Lung (tissue), 12 donors: ENCODE results near the gene POLDIP3. TPM values are rescaled to one million over a fixed set of nuclear protein-coding genes. Genes with fewer than 3 reads are reported as not detected.
"Not testable (repeated sequence)": the region's sequence is repeated elsewhere in the genome, so short reads cannot be mapped to it uniquely, and the experiment has no call there.

ENCODE experiments used
- ATAC-seq: fragments of 200-7000 bp; cut with Tn5 transposase; one replicate; pipeline ENCODE4 v1.9.1; 2020; ENCODE audit warnings: moderate number of reproducible peaks; ENCODE audit not compliant: insufficient read depth, low FRiP score
- DNase-seq, 3 donors: peaks; one replicate each; pipeline ENCODE4 v3.0.0-alpha.2; 2013 to 2017
- H3K27ac ChIP-seq, 2 donors: one replicate each; pipeline ENCODE4 v1.5.1; 2013; ENCODE audit warnings: mild to moderate bottlenecking in 2 of 2, moderate library complexity in 2 of 2, control low read depth in 1 of 2, inconsistent platforms in 1 of 2, low read depth in 1 of 2, low read length in 1 of 2
- H3K27me3 ChIP-seq, 3 donors: one replicate each; pipeline ENCODE4 v1.5.1; 2013; ENCODE audit warnings: low read length in 2 of 3; ENCODE audit not compliant: control insufficient read depth in 3 of 3, insufficient read depth in 3 of 3
- H3K36me3 ChIP-seq, 4 donors: one replicate each; pipeline ENCODE4 v1.5.1; 2013; ENCODE audit warnings: low read length in 4 of 4, mild to moderate bottlenecking in 1 of 4, moderate library complexity in 1 of 4; ENCODE audit not compliant: control insufficient read depth in 4 of 4, insufficient read depth in 4 of 4
- H3K4me1 ChIP-seq, 5 donors: one replicate each; pipeline ENCODE4 v1.5.1; 2013; ENCODE audit warnings: low read length in 5 of 5, mild to moderate bottlenecking in 2 of 5, moderate library complexity in 1 of 5; ENCODE audit not compliant: control insufficient read depth in 5 of 5, insufficient read depth in 5 of 5
- H3K4me3 ChIP-seq: one replicate; pipeline ENCODE4 v1.5.1; 2013; ENCODE audit warnings: mild to moderate bottlenecking, control low read depth, moderate library complexity
- H3K9ac ChIP-seq, 2 donors: one replicate each; pipeline ENCODE4 v1.5.1; 2013; ENCODE audit warnings: low read length in 2 of 2, control low read depth in 1 of 2; ENCODE audit not compliant: insufficient read depth in 1 of 2
- H3K9me3 ChIP-seq, 4 donors: one replicate each; pipeline ENCODE4 v1.5.1; 2013; ENCODE audit warnings: low read length in 3 of 4, mild to moderate bottlenecking in 1 of 4, moderate library complexity in 1 of 4; ENCODE audit not compliant: control insufficient read depth in 4 of 4, insufficient read depth in 3 of 4
- WGBS, 2 donors: extraction: QIAGEN DNeasy Blood & Tissue Kit; methylation state at CpG; one replicate each; pipeline ENCODE4 v1.1.7; 2013; 5-methylcytosine and 5-hydroxymethylcytosine counted together
- polyA plus RNA-seq, 2 donors: library from polyadenylated mRNA; stranded (reverse); fragments of 200-250 nt; gene quantifications; one replicate each; pipeline ENCODE4 v1.2.1, GENCODE V29; 2013
- total RNA-seq, 2 donors: library from RNA; depleted of rRNA in 1 of 2; stranded (reverse); fragments of >200 nt in 1 of 2; gene quantifications; one replicate each; pipeline ENCODE4 v1.2.1, GENCODE V29; 2014 to 2021
- TF ChIP-seq, protein P1 (sequence below): IDR thresholded peaks from 2 replicates; pipeline ENCODE4 v1.5.1; 2012; ENCODE audit warnings: mild to moderate bottlenecking; ENCODE audit errors: control extremely low read depth, extremely low read depth
- donor health status: control.
- donor health status: control.
- donor health status: Bipolar disorder and iron deficiency.
- donor health status: healthy.
- donor health status: DM: yes; HTN: yes; CAD: no.

Gene POLDIP3
- total and polyA plus RNA-seq, 4 donors, result 20.5 to 62.1 (median 42.7) TPM

DNA sequence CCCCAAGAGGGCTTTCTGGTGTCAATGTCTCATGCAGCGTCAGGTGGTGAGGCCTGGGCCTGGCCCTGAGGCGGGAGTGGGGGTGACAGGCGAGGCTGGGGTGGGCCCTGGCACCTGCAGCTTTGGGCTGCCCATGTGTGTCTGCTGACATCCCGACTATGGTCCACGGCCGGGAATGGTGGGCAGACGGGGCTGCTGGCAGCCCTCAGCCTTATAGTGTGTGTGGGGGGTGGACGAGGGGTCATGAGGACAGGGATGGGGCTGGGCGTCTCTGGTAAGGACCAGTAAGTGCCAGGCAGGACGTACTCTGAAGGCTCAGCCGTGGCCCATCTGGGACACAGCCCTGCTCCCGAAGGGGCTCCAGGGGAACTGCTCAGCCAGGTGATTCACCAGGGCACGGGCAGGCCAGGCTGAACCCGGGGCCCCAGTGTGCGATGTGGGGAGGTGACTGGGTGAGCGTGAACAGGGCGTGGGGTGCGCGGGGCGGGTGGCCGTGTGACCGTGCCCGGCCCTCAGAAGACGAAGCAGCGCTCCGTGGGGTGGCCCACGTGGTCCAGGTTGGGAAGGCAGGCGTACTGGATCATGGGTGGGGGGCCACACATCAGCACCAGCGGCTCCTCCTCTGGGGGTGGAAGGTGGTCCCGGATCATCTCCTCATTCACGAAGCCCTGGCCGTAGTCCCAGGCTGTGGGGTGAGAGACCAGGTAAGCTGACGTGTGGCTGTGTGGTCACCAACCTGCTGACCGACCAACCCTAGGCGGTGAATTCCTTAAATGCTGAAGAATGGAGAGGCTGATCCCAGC is 4.8 kb upstream of the POLDIP3 start:
- Histone ChIP-seq H3K9me3 (no peaks in the 10 kb centered on the region), H3K4me3 (no peak overlapping the region), H3K9ac (no peak overlapping the region), H3K27me3 (no peaks in the 10 kb centered on the region), H3K27ac (peak overlapping the region in 1 of 2 donors; percentile 42), H3K36me3 (peaks cover 8 to 30% (median 16%) of the 10 kb centered on the region in 4 donors), H3K4me1 (peaks cover 0 to 23% (median 2%) of the 10 kb centered on the region in 5 donors)
- TF ChIP-seq, protein P1, sequence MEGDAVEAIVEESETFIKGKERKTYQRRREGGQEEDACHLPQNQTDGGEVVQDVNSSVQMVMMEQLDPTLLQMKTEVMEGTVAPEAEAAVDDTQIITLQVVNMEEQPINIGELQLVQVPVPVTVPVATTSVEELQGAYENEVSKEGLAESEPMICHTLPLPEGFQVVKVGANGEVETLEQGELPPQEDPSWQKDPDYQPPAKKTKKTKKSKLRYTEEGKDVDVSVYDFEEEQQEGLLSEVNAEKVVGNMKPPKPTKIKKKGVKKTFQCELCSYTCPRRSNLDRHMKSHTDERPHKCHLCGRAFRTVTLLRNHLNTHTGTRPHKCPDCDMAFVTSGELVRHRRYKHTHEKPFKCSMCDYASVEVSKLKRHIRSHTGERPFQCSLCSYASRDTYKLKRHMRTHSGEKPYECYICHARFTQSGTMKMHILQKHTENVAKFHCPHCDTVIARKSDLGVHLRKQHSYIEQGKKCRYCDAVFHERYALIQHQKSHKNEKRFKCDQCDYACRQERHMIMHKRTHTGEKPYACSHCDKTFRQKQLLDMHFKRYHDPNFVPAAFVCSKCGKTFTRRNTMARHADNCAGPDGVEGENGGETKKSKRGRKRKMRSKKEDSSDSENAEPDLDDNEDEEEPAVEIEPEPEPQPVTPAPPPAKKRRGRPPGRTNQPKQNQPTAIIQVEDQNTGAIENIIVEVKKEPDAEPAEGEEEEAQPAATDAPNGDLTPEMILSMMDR, result no peak
- no peak for DNase-seq
- no peak for ATAC-seq
- 95% methylated on average over 35 of the region's 35 CpGs for WGBS, 2 donors

GRCh38 chr22:42617155-42617983 is 2.7 kb upstream of the POLDIP3 start:
- Histone ChIP-seq H3K4me3 (no peak overlapping the region), H3K9ac (peak overlapping the region in 1 of 2 donors; percentile 38), H3K4me1 (peaks cover 6 to 30% (median 12%) of the 10 kb centered on the region in 5 donors), H3K27ac (peak overlapping the region in 1 of 2 donors; percentile 21), H3K9me3 (no peaks in the 10 kb centered on the region), H3K36me3 (peaks cover 2 to 14% (median 7%) of the 10 kb centered on the region in 4 donors), H3K27me3 (no peaks in the 10 kb centered on the region)
- 59 to 76% methylated on average over 20 of the region's 20 CpGs for WGBS, 2 donors
- TF ChIP-seq, protein P1, result no peak
- DNase-seq (peak in 1 of 3 donors; percentile 25), ATAC-seq (no peak)

GRCh38 chr22:42615860-42616175 is 1.1 kb upstream of the POLDIP3 start:
- not testable (repeated sequence) for H3K4me3 ChIP-seq, DNase-seq, H3K9me3 ChIP-seq, ATAC-seq, H3K27me3 ChIP-seq
- H3K36me3 ChIP-seq, result peaks cover 6 to 14% (median 10%) of the 10 kb centered on the region in 4 donors
- peaks cover 12 to 45% (median 26%) of the 10 kb centered on the region in 5 donors for H3K4me1 ChIP-seq
- peak overlapping the region; percentile 85 to 98 for H3K27ac ChIP-seq
- H3K9ac ChIP-seq, result peak overlapping the region in 1 of 2 donors; percentile 91
- WGBS, 2 donors, result 10 to 17% methylated on average over 13 of the region's 13 CpGs
